Right lobe of liver (tissue), 6 donors: ENCODE results near the gene LIPM. TPM values are rescaled to one million over a fixed set of nuclear protein-coding genes. Genes with fewer than 3 reads are reported as not detected.

Experiments used
- ATAC-seq, 4 donors: fragments of 200-7000 bp; cut with Tn5 transposase; one replicate each; pipeline ENCODE4 v1.9.1; 2020; ENCODE audit warnings: mild to moderate bottlenecking in 4 of 4, moderate library complexity in 4 of 4
- DNase-seq, 3 donors: peaks; one replicate each; pipeline ENCODE4 v3.0.0-alpha.2; 2020
- H3K27ac ChIP-seq, 3 donors: fragments of 200-600 bp; one replicate each; pipeline ENCODE4 v1.8.0; 2022
- H3K27me3 ChIP-seq, 2 donors: fragments of 200-600 bp; one replicate each; pipeline ENCODE4 v1.8.0; 2022
- H3K36me3 ChIP-seq, 4 donors: fragments of 200-600 bp; sonication (generic) in 1 of 4; one replicate each; pipeline versions ENCODE4 v1.5.1 to v1.8.0; 2017 to 2022; ENCODE audit warnings: control low read depth in 1 of 4
- H3K4me1 ChIP-seq, 4 donors: fragments of 200-600 bp; sonication (generic) in 1 of 4; one replicate each; pipeline versions ENCODE4 v1.5.1 to v1.8.0; 2017 to 2022; ENCODE audit warnings: control low read depth in 1 of 4
- H3K4me3 ChIP-seq, 3 donors: fragments of 200-600 bp; one replicate each; pipeline ENCODE4 v1.8.0; 2022
- H3K9me3 ChIP-seq, 4 donors: fragments of 200-600 bp; sonication (generic) in 1 of 4; one replicate each; pipeline versions ENCODE4 v1.5.1 to v1.8.0; 2017 to 2022; ENCODE audit warnings: control low read depth in 1 of 4
- POLR2A ChIP-seq: fragments of 450-650 bp; IDR thresholded peaks from one replicate; pipeline ENCODE4 v1.6.1; 2017; ENCODE audit warnings: antibody characterized with exemption, mild to moderate bottlenecking
- WGBS: methylation state at CpG from one replicate; pipeline ENCODE4 v1.1.6; 2018; ENCODE audit warnings: low coverage, low lambda C conversion rate; ENCODE audit not compliant: insufficient coverage; ENCODE audit errors: missing lambda C conversion rate; 5-methylcytosine and 5-hydroxymethylcytosine counted together
- intact Hi-C, 2 donors: fragments of 100-400 bp; cut with DNase I; formaldehyde crosslinking; loops; one replicate each; pipeline versions ENCODE4 v1.11.2 to v1.14.1; 2022
- long read RNA-seq: library from polyadenylated mRNA; unstranded; transcript quantifications from one replicate; pipeline ENCODE4 v2.0.0, GENCODE V29; 2019
- total RNA-seq, 6 experiments: library from RNA; depleted of rRNA in 2 of 6; stranded (reverse); fragments of >200 nt in 2 of 6; fragmentation: NEBNext Ultra II Directional in 3 of 6; extraction: Animal tissue kit (Norgen Biotek cat#: 25700) in 3 of 6; gene quantifications; one replicate each; pipeline versions ENCODE4 v1.1.0 to v1.2.4, GENCODE V29; 2016 to 2023
- TF ChIP-seq, protein P1 (sequence below), 4 donors: fragments of 200-600 bp in 3 of 4; fragments of 450-650 bp in 1 of 4; IDR thresholded peaks; one replicate each; pipeline versions ENCODE4 v1.5.1 to v1.8.0; 2016 to 2022; ENCODE audit warnings: antibody characterized with exemption in 4 of 4, mild to moderate bottlenecking in 2 of 4
- donor health status: DM: no; HTN: yes; CAD: no.
- donor health status: DM: no; HTN: no; CAD: no.
- donor health status: DM: no; HTN: no; CAD: no.
- donor health status: DM: no; HTN: yes; CAD: no.
- donor health status: DM: no; HTN: yes; CAD: no.

Gene LIPM, protein sequence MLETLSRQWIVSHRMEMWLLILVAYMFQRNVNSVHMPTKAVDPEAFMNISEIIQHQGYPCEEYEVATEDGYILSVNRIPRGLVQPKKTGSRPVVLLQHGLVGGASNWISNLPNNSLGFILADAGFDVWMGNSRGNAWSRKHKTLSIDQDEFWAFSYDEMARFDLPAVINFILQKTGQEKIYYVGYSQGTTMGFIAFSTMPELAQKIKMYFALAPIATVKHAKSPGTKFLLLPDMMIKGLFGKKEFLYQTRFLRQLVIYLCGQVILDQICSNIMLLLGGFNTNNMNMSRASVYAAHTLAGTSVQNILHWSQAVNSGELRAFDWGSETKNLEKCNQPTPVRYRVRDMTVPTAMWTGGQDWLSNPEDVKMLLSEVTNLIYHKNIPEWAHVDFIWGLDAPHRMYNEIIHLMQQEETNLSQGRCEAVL
- total RNA-seq: not detected
- long read RNA-seq: 0 reads

DNA sequence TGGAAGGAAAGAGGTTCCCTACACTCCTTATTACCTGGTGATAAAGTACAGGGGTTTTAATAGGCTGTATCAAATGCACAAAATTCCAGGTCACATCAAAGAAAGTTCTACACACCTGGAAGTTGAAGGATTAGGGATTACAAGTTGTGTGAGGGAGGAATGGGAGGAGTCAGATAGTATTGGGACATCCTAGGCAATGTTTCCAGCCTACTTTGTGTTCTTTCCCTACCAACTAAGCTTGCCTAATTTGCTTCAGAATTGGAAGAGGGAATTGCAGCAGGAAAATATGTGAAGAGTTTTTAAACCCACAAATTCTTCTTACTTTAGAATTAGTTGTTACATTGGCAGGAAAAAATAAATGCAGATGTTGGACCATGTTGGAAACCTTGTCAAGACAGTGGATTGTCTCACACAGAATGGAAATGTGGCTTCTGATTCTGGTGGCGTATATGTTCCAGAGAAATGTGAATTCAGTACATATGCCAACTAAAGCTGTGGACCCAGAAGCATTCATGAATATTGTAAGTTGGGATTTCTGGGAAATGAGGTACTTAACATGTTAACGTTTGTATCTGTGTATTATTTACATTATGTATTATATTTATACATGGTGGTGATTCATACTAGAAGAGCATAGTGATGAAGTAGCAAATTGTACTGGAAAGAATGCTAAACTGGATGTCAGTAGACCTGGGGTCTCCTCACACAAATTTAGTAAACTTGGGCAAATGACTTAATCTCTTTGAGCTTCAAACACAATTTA lies at the start of gene LIPM:
TSS of gene LIPM (plus strand) at position 208 of the 763 bp plus-strand sequence. CDS start at position 375, 167 bp downstream.
- WGBS: 68% methylated on average over 2 of the region's 2 CpGs
- no peak for TF ChIP-seq POLR2A
- TF ChIP-seq, protein P1, sequence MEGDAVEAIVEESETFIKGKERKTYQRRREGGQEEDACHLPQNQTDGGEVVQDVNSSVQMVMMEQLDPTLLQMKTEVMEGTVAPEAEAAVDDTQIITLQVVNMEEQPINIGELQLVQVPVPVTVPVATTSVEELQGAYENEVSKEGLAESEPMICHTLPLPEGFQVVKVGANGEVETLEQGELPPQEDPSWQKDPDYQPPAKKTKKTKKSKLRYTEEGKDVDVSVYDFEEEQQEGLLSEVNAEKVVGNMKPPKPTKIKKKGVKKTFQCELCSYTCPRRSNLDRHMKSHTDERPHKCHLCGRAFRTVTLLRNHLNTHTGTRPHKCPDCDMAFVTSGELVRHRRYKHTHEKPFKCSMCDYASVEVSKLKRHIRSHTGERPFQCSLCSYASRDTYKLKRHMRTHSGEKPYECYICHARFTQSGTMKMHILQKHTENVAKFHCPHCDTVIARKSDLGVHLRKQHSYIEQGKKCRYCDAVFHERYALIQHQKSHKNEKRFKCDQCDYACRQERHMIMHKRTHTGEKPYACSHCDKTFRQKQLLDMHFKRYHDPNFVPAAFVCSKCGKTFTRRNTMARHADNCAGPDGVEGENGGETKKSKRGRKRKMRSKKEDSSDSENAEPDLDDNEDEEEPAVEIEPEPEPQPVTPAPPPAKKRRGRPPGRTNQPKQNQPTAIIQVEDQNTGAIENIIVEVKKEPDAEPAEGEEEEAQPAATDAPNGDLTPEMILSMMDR (IDR thresholded peaks at IDR 0.05): no peak
- Histone ChIP-seq H3K27me3 (no peaks in the 10 kb centered on the region), H3K36me3 (no peaks in the 10 kb centered on the region), H3K4me1 (no peaks in the 10 kb centered on the region), H3K27ac (no peak within 1 kb of the TSS), H3K9me3 (no peaks in the 10 kb centered on the region), H3K4me3 (no peak within 1 kb of the TSS)
- ATAC-seq (no peak), DNase-seq (no peak)
- intact Hi-C loops: no loop called here

DNA sequence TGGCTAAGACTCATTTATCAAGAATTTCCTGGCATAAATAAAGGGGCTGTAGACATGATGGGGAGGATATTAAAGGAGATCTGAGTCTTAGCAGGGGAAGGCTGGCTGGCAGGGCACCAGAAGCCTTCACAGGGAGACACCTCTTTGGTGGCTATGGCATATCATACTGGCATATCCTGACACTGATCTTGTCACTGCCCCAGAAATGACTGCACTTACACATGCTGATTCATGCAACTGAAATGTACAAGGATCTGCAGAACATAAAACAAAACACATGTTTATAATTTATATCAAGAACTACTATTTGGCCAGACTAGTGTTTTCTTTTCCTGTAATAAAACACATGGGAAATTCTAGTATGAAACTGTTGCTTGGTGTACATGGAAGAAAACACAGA lies 48.2 kb upstream of the LIPM start:
- H3K27me3 ChIP-seq: no peaks in the 10 kb centered on the region
- no peaks in the 10 kb centered on the region for H3K36me3 ChIP-seq
- intact Hi-C loops: no loop called here
- no peaks in the 10 kb centered on the region for H3K4me1 ChIP-seq
- no peak overlapping the region for H3K27ac ChIP-seq
- H3K4me3 ChIP-seq: no peak overlapping the region
- ATAC-seq: no peak
- no peaks in the 10 kb centered on the region for H3K9me3 ChIP-seq
- DNase-seq: no peak
- TF ChIP-seq POLR2A: no peak
- TF ChIP-seq, protein P1 (IDR thresholded peaks at IDR 0.05): no peak

DNA sequence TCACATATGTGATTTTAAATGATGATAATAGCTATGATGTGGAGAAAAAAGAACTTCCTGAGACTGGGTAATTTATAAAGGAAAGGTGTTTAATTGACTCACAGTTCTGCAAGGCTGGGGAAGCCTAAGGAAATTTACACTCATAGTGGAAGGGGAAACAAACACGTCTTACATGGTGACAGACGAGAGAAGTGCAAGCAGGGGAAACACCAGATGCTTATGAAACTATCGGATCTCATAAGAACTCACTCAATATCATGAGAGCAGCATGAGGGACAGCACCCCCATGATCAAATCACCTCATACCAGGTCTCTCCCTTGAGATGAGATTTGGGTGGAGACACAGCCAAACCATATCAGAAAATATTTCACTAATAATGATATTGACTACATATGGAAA lies 46.8 kb upstream of the LIPM start:
- DNase-seq (no peak), ATAC-seq (no peak)
- Histone ChIP-seq H3K9me3 (no peaks in the 10 kb centered on the region), H3K36me3 (no peaks in the 10 kb centered on the region), H3K27me3 (no peaks in the 10 kb centered on the region), H3K27ac (no peak overlapping the region), H3K4me3 (no peak overlapping the region), H3K4me1 (no peaks in the 10 kb centered on the region)
- 51% methylated on average over 3 of the region's 3 CpGs for WGBS
- intact Hi-C loops: no loop called here
- TF ChIP-seq, protein P1 (IDR thresholded peaks at IDR 0.05): no peak
- no peak for TF ChIP-seq POLR2A

DNA sequence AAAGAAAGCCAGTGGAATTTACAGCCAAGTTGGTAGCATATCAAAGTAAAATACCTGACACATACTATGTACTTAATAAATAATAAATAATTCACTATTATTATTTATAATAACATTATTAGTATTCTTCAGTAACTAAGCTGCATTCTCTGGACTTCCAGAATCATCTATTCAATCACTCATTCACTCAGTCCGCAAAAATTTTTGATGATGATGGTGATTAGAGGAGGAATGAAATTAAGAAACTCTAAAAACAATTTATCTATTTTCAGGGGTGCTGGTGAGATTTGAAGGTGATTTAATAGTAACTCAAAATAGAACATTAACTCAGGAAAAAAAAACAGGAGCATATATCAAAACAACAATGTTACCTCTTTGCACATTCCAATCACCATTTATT lies 45.9 kb upstream of the LIPM start:
- TF ChIP-seq POLR2A: no peak
- TF ChIP-seq, protein P1 (IDR thresholded peaks at IDR 0.05): no peak
- no peaks in the 10 kb centered on the region for H3K9me3 ChIP-seq
- no peaks in the 10 kb centered on the region for H3K4me1 ChIP-seq
- no peak for ATAC-seq
- no peak overlapping the region for H3K4me3 ChIP-seq
- no peak for DNase-seq
- H3K27me3 ChIP-seq: no peaks in the 10 kb centered on the region
- H3K36me3 ChIP-seq: no peaks in the 10 kb centered on the region
- no peak overlapping the region for H3K27ac ChIP-seq
- intact Hi-C loops: no loop called here
- 0% methylated on average over 1 of the region's 1 CpG for WGBS
